Activated CD8-positive, alpha-beta memory T cell treated with anti-CD3 and anti-CD28 coated beads for 4 hours (primary cell): ENCODE results near the gene TATDN2.
"Not testable (repeated sequence)": the region's sequence is repeated elsewhere in the genome, so short reads cannot be mapped to it uniquely, and the experiment has no call there.

Experiments
- DNase-seq, 2 donors: peaks; one replicate each; pipeline ENCODE4 v3.0.0-alpha.2; 2020; ENCODE audit warnings: low read depth in 2 of 2

Gene TATDN2

DNA sequence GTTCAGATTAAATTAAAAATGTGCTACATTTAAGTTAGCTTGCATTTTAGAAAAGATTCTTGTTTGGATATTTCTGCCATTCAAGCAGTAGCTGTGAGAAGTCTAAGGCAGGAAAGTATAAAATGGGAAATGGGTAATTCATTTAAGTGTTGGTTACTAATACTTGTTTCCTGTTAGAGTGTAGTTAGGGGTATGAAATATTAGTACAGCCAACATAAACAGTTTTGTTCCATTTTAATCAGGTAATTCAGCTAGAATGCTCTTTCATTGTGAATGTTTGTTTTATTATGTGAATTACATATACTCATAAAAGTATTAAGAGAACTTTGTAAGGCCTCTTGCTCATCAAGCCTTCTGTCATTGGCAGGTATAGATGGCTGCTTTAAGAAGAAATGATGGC lies 19.9 kb downstream of the TATDN2 start:
- DNase-seq = no peak

GRCh38 chr3:10268930-10269329 lies 20.7 kb downstream of the TATDN2 start:
- DNase-seq = no peak

- no peak for DNase-seq
These were observed 21.2 kb downstream of the TATDN2 start for GRCh38 chr3:10269443-10269842.

- DNase-seq = not testable (repeated sequence)
These were observed 24.2 kb downstream of the TATDN2 start for GRCh38 chr3:10272476-10272875.

DNA sequence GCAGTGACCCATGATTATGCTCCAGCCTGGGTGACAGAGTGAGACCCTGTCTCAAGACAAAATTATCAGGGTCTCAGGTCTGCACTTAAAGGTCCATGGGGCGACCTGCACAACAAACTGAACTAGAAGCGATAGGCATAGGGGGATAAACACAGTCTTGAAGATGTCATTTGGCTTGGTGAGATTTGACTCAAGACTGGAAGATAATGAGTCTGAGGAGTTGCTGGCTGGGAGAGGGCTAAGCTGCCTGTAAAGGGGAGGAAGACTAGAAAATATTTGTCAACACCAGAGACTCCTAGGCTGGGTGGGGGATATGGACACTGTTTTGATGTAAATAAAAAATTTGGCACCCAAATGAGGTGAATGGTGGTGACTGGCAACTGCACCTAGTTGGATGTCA lies 24.7 kb downstream of the TATDN2 start:
- DNase-seq = no peak

DNA sequence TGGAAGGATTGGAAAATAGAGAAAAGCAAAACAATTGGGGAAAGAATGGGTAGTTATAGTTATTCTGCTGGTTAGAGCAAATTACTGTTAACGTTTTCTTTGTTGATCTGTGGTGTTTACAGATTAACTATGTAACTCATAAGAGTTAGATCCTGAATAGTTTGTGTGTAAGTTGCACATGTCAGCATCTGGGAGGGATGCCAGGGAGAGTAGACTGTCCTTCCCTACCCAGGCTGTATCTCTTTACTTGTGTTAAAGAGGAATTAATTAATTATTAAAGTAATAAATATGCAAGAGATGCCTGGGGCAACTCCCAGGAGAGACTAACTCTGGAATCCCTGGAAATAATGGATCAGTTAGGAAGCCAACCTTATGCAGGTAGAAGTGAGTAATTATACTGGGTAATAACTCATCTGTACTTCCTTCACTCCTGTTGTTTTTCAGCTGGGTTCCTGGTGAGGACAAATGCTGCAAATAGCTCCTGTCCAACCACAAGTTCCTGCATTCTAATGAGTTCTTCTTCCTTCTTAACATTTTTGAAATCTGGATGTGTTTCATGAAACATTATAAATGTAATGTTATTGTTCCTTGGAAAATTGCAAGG lies 25.5 kb downstream of the TATDN2 start:
- DNase-seq = no peak

GRCh38 chr3:10274601-10275000 lies 26.3 kb downstream of the TATDN2 start:
- DNase-seq = no peak

DNA sequence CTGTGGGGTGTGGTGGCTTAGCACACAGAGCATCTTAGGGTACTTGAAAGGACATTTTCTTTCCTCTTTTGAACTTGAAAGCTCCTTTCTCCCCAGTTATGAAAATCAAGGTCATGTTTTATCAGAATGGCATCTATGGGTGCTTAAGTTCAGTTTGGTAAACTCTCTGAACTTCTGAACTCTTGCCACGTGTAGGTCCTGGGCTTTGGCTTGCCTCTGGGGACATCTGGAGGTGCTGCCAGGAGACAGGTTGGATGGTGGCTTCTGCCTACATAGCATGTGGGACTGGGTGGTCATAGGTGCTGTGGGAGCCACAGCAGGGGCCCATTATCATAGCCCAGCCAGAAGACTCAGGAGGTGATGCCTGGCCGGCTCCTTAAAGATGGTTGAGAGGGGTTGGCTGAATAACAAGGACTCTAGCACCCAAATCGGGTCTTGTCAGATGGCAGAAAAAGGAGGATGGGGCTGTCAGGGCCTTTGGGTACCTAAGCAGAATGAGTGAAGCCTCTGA lies 28.9 kb downstream of the TATDN2 start:
- DNase-seq = no peak

DNA sequence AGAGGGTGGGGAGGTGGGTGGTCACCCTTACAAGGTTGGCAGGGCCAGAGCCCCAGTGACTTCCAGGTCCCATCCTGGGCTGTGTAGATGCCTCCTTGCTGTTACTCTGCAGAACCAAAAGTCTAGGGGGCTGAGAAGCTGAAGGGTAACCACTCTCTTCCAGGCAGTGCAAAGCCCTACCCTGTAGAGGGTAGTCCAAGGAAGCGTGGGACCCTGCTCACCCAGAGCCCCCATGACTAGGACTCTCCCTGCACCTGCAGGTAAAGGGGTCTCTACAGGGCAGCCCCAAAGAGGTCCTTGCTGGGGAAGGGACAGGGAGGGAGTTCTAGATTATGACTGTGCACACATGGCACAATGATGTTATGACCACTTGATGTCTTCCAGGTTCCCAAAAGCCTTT lies 30.2 kb downstream of the TATDN2 start:
- no peak for DNase-seq

- DNase-seq = no peak
These were observed 31.3 kb downstream of the TATDN2 start for GRCh38 chr3:10279384-10280176.

GRCh38 chr3:10280177-10280529 lies 31.9 kb downstream of the TATDN2 start:
- no peak for DNase-seq

DNA sequence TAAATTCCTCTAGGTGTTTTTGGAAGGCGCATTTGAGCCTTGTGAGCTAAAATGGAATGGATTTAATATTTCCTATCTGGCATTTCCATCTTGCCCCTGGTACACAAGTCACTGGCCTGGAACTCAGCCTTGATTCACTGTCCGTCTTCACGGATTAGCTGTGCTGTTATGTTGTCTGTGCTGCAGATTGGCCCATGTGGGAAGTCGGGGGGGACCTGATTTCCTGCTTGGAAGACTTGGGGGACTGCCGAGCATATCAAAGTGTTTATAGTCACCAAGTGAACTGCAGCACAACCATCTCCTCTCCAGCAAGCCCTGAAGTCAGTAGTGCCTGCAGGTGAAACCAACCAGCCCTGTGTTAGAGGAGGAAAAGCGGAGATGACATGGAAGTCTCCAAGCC lies 32.3 kb downstream of the TATDN2 start:
- DNase-seq = no peak

GRCh38 chr3:10281951-10282350 lies 33.7 kb downstream of the TATDN2 start:
- no peak for DNase-seq

- DNase-seq = no peak
These were observed 35.4 kb downstream of the TATDN2 start for GRCh38 chr3:10283638-10284037.

DNA sequence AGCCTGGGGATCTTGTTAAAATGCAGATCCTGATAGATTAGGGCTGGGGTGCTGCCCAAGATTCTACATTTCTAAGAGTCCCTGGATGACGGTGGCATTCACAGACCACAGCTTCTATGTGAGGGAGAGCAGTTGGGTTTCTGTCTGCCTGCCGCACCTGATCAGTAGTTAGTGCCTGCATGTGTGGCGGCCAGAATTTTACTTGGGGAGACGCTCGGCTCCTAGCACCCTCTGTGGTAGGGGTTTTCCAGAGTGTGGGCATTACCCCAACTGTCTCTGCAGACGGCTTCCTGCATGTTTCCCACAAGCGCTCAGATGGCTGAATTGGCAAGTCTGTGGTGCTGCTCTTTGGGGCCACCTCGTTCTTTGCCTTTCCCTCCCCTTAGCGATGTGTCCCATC lies 36.2 kb downstream of the TATDN2 start:
- DNase-seq = no peak

- DNase-seq = no peak
These were observed 37.2 kb downstream of the TATDN2 start for GRCh38 chr3:10285272-10286132.

DNA sequence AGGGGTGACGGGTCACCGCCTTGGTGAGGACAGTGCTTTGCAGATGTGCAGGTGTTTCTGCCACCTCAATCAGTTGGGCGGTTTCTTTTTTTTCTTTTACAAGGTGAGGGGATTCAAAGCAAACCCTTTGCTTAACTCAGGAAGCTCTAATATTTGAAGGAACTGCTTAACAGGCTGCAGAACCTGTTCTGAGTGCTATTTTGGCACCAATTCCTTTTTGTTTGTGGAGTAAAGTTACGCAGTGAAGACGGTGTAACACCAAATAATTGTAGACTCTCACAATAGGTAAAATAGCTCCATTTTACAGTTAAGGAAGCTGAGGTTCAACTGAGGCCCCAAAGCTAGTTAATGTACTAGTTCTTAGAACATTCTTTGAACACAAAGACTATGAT lies 37.9 kb downstream of the TATDN2 start:
- no peak for DNase-seq

DNA sequence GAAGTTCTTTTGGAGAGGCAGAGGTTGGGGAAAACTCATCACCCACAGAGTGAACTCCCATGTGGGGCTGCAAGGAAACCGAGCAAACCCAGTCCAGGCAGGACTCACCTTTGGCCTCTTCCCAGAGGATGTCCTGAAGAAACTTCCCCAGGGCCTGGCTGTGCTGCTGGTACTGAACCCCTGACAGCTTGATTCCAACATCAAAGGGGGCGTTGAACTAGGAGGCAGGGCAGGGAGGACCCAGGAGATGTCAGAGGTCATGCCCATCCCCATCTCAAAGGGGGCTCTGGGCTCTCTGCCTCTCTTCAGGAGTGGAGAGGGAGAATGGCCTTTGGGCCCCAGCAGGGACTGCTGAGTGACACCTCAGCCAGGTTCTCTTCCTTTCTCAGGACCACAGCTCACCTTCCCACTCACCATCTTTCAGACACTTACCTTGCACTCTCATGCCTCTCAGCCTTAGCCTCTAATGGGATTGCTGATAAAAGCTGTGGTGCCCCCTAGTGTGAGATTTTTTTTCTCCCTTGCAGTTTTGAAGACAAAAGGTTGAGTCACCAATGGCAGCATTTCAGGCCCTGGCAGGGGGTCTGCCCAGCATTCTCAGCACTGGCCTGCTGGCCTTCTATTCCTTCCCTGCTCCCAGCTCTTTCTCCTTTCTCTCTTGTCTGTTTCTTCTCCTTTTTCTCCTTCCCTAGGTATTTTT lies 38.5 kb downstream of the TATDN2 start:
- DNase-seq = no peak

GRCh38 chr3:10287936-10288574 lies 39.8 kb downstream of the TATDN2 start:
- DNase-seq = no peak

- DNase-seq = no peak
These were observed 40.3 kb downstream of the TATDN2 start for GRCh38 chr3:10288575-10288960.

DNA sequence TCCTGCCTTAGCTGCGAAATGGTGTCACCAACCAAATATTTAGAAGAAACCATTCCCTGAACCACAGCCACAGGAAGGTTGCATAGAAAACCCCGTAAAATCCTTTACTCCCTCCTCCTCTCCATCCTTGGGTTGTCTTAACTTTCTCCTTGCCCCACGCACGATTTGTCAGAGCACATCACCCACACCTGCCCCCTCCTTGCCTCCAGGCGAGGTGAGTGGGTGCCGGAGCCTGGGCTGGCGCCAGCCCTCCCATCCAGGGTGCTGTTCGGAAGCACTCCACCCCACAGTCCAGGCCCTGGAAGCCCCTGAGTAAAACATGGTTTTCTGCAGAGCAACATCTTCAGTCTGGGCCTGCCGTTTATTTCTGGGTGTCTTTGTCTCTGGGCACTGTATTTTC lies 40.8 kb downstream of the TATDN2 start:
- no peak for DNase-seq
